Colonic mucosa (tissue), 4 donors: Measurements from ENCODE around the gene SLIT3. TPM values are rescaled to one million over a fixed set of nuclear protein-coding genes. Genes with fewer than 3 reads are reported as not detected.

Source experiments
- DNase-seq: peaks from one replicate; pipeline ENCODE4 v3.0.0-alpha.2; 2020
- H3K27ac ChIP-seq: fragments of 200-600 bp; one replicate; pipeline ENCODE4 v1.8.0; 2021
- H3K27me3 ChIP-seq: fragments of 200-600 bp; one replicate; pipeline ENCODE4 v1.8.0; 2021
- H3K36me3 ChIP-seq: fragments of 200-600 bp; one replicate; pipeline ENCODE4 v1.8.0; 2021
- H3K4me1 ChIP-seq: fragments of 200-600 bp; one replicate; pipeline ENCODE4 v1.8.0; 2021; ENCODE audit warnings: mild to moderate bottlenecking
- H3K4me3 ChIP-seq: fragments of 200-600 bp; one replicate; pipeline ENCODE4 v1.8.0; 2021
- H3K9ac ChIP-seq, 2 donors: one replicate each; pipeline ENCODE4 v1.7.0; 2013; ENCODE audit warnings: control low read depth in 2 of 2, low read depth in 2 of 2, low read length in 2 of 2
- H3K9me3 ChIP-seq: fragments of 200-600 bp; one replicate; pipeline ENCODE4 v1.8.0; 2021
- intact Hi-C: fragments of 100-400 bp; cut with DNase I; formaldehyde crosslinking; loops from one replicate; pipeline ENCODE4 v1.14.1; 2022
- total RNA-seq, 2 donors: library from RNA; stranded (reverse); fragmentation: NEBNext Ultra II Directional in 1 of 2; extraction: Animal tissue kit (Norgen Biotek cat#: 25700) in 1 of 2; gene quantifications; one replicate each; pipeline ENCODE4 v1.2.1, GENCODE V29; 2021
- TF ChIP-seq, protein P1 (sequence below): fragments of 200-600 bp; IDR thresholded peaks from one replicate; pipeline ENCODE4 v1.8.0; 2022; ENCODE audit warnings: antibody characterized with exemption, mild to moderate bottlenecking
- donor health status: healthy.
- donor health status: DM: no; HTN: no; CAD: no.
- donor health status: DM: no; HTN: no; CAD: no.

SLIT3 gene
- total RNA-seq, 2 donors from 2014 or later: 3.4 to 7.6 TPM

DNA sequence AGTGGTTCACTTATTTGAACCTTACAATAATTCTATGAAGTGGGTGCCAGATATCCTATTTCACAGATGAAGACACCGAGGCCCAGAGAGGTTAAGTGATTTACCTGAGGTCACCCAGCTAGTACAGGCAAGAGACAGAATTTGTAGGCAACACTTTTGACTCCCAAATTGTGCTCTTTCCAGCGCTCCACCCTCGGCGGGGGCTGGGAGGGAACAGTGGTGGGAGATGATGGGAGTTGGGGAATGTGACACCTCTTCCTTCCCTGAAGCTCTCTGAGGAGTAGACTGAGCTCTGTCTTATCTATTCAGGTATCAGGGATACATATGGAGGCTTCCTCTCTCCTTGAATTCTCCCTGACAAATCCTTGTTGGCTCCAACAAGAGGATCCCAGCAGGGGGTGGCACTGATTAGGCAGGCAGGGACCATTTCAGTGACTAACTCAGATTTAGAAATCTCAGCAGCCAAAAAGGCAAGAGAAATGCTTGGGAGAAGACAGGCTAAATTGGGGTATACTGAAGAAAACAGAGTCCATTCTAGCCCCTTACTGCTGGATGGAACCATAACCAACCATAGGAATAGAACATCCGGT, 626.0 kb downstream of the SLIT3 start:
- H3K27me3 ChIP-seq: no peaks in the 10 kb centered on the region
- intact Hi-C loops: no loop called here
- H3K9me3 ChIP-seq: no peaks in the 10 kb centered on the region
- no peak overlapping the region for H3K9ac ChIP-seq
- no peak overlapping the region for H3K4me3 ChIP-seq
- no peaks in the 10 kb centered on the region for H3K36me3 ChIP-seq
- DNase-seq: no peak
- H3K4me1 ChIP-seq: no peaks in the 10 kb centered on the region
- no peak overlapping the region for H3K27ac ChIP-seq
- TF ChIP-seq, protein P1, sequence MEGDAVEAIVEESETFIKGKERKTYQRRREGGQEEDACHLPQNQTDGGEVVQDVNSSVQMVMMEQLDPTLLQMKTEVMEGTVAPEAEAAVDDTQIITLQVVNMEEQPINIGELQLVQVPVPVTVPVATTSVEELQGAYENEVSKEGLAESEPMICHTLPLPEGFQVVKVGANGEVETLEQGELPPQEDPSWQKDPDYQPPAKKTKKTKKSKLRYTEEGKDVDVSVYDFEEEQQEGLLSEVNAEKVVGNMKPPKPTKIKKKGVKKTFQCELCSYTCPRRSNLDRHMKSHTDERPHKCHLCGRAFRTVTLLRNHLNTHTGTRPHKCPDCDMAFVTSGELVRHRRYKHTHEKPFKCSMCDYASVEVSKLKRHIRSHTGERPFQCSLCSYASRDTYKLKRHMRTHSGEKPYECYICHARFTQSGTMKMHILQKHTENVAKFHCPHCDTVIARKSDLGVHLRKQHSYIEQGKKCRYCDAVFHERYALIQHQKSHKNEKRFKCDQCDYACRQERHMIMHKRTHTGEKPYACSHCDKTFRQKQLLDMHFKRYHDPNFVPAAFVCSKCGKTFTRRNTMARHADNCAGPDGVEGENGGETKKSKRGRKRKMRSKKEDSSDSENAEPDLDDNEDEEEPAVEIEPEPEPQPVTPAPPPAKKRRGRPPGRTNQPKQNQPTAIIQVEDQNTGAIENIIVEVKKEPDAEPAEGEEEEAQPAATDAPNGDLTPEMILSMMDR: no peak

DNA sequence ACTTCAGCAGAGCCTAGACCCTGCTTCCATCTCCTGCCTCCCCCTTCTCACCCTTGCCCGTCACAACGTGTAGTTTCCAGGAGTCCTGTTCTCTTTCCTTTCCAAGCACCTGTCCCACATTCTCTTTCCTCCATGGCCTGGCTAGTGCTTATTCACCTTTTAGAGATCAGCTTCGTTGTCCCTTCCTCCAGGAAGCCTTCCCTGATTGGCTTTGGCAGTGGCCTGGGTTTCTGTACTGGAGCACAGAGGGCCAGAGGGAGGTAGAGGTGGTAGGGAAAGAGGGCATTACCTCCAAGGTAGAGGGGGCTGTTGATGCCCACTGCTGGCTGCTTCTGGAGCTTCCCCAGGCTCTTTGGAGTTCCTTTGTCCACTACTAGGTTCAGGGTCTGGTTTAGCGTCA, 628.1 kb downstream of the SLIT3 start:
- TF ChIP-seq, protein P1: no peak
- Histone ChIP-seq H3K4me1 (no peaks in the 10 kb centered on the region), H3K36me3 (no peaks in the 10 kb centered on the region), H3K9ac (no peak overlapping the region), H3K4me3 (no peak overlapping the region), H3K27me3 (no peaks in the 10 kb centered on the region), H3K27ac (no peak overlapping the region), H3K9me3 (no peaks in the 10 kb centered on the region)
- DNase-seq: no peak
- intact Hi-C loops: no loop called here

DNA sequence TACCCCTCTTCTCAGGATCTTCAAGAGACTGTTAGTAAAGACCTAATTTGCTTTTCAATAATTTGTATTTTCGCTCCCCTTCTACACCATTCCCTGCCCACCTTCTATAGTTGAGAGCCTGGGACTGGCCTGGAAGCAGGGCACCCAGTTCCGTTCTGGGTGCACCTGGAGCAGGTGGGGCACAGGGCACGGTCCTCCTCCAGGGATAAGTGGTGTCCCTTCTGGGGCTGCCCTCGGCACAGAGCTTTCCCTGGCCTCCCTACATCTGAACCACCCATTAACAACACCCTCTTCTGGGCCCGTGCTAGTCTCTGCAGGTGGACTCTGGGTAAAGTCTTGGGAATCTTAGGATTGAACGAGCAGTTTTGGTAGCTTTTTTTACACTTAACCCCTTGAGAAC, 628.9 kb downstream of the SLIT3 start:
- DNase-seq: no peak
- intact Hi-C loops: no loop called here
- Histone ChIP-seq H3K36me3 (no peaks in the 10 kb centered on the region), H3K4me3 (no peak overlapping the region), H3K9me3 (no peaks in the 10 kb centered on the region), H3K9ac (no peak overlapping the region), H3K4me1 (no peaks in the 10 kb centered on the region), H3K27me3 (no peaks in the 10 kb centered on the region), H3K27ac (no peak overlapping the region)
- TF ChIP-seq, protein P1: no peak

DNA sequence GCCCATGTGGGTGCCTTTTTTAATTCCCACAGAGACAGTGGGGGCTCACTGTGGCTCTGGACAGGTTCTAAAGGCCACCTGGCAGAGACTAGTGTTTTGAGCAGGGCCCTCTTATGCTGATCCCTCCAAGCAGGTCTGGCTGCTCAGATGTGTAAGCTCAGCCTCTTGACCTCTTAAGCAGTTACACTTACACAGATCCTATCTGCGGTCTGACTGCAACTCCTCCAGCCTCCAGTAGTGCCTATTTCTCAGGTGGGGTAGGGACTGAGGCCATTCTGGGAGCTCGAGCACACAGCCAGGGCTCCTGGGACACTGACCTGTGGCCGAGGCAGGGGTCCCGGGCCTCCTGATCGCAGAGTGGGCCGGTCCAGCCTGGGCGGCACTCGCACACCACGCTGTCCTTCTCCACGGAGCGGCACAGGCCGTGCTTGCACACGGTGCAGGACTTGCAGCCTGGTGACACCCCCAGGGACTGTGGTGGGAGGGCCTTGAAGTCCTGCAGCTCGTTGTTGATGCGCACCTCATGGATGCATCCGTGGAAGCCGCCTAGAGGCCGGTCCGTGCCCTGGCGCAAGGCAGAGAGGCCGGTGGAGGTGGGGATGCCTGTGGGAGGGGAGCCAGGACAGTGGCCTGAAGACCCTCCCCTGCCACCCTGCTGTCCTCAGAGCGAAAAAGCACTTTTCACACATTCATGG, 629.9 kb downstream of the SLIT3 start:
- no peaks in the 10 kb centered on the region for H3K36me3 ChIP-seq
- H3K27me3 ChIP-seq: no peaks in the 10 kb centered on the region
- intact Hi-C loops: no loop called here
- H3K9me3 ChIP-seq: no peaks in the 10 kb centered on the region
- TF ChIP-seq, protein P1: no peak
- no peaks in the 10 kb centered on the region for H3K4me1 ChIP-seq
- H3K4me3 ChIP-seq: no peak overlapping the region
- no peak for DNase-seq
- no peak overlapping the region for H3K9ac ChIP-seq
- no peak overlapping the region for H3K27ac ChIP-seq

DNA sequence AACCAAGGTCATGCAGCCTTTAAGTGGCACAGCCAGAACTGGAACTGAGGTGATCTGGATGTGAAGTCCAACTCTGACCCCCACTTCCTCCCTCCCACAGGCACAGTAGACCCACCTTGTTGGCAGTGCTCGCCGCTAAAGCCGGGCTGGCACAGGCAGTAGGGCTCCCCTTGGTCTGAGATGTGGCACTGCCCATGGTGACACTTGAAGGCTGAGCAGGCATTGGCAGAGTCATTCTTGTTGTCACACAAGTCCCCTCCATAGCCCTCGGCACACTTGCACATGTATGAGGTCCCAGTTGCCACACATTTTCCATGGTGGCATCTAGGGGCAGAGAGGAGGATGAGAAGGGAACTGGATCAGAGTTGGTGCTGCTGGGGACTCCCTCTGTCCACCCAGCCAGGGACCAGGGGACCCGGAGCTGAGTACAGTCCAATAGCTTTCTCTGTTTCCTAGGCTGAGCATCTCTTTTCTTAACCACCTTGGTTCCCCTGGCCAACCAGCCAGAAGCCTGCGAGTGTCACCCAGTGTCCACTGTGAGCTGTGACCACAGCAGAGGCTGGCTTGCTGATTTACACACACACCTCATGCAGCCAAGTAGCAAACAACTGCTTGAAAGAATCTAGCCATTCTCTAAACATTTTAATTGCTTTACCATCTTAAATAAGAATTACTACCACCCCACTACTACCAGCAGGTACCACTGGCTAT, 631.1 kb downstream of the SLIT3 start:
- no peak overlapping the region for H3K27ac ChIP-seq
- DNase-seq: no peak
- no peaks in the 10 kb centered on the region for H3K27me3 ChIP-seq
- H3K4me3 ChIP-seq: no peak overlapping the region
- H3K9me3 ChIP-seq: no peaks in the 10 kb centered on the region
- TF ChIP-seq, protein P1: no peak
- intact Hi-C loops: no loop called here
- no peaks in the 10 kb centered on the region for H3K36me3 ChIP-seq
- no peak overlapping the region for H3K9ac ChIP-seq
- H3K4me1 ChIP-seq: no peaks in the 10 kb centered on the region
